Vagina (tissue), 2 donors: ENCODE results near the gene CCNK. TPM values are rescaled to one million over a fixed set of nuclear protein-coding genes. Genes with fewer than 3 reads are reported as not detected.

Source experiments
- DNase-seq, 2 donors: peaks; one replicate each; pipeline ENCODE4 v3.0.0-alpha.2; 2017; ENCODE audit errors: extremely low spot score in 2 of 2
- H3K27ac ChIP-seq: fragments of 200-600 bp; sonication (generic); one replicate; pipeline ENCODE4 v1.5.1; 2019
- H3K27me3 ChIP-seq: fragments of 200-600 bp; sonication (generic); one replicate; pipeline ENCODE4 v1.5.1; 2019
- H3K36me3 ChIP-seq, 2 donors: fragments of 200-600 bp; sonication (generic); one replicate each; pipeline ENCODE4 v1.5.1; 2017 to 2019
- H3K4me1 ChIP-seq: fragments of 200-600 bp; sonication (generic); one replicate; pipeline ENCODE4 v1.5.1; 2019
- H3K4me3 ChIP-seq, 2 donors: fragments of 200-600 bp; sonication (generic); 1 replicate in 1 of 2; 2 replicates in 1 of 2; pipeline ENCODE4 v1.5.1; 2016 to 2019
- H3K9me3 ChIP-seq: fragments of 200-600 bp; sonication (generic); one replicate; pipeline ENCODE4 v1.5.1; 2019
- CTCF ChIP-seq, 3 experiments: fragments of 450-650 bp in 2 of 3; fragments of 200-600 bp in 1 of 3; sonication (generic) in 1 of 3; IDR thresholded peaks; one replicate each; pipeline ENCODE4 v1.5.1; 2017 to 2019; ENCODE audit warnings: antibody characterized with exemption in 3 of 3, mild to moderate bottlenecking in 2 of 3, moderate library complexity in 2 of 3
- POLR2A ChIP-seq, 2 donors: fragments of 450-650 bp; IDR thresholded peaks; one replicate each; pipeline ENCODE4 v1.6.1; 2017; ENCODE audit warnings: antibody characterized with exemption in 2 of 2, mild to moderate bottlenecking in 2 of 2, moderate library complexity in 2 of 2
- POLR2AphosphoS5 ChIP-seq, 2 donors: sonication (generic); formaldehyde crosslinking; IDR thresholded peaks; one replicate each; pipeline ENCODE4 v1.9.0; 2017; ENCODE audit warnings: antibody characterized with exemption in 2 of 2, mild to moderate bottlenecking in 2 of 2, low read depth in 1 of 2; ENCODE audit not compliant: insufficient read depth in 1 of 2
- intact Hi-C: fragments of 100-400 bp; cut with DNase I; formaldehyde crosslinking; loops from one replicate; pipeline ENCODE4 v1.15.1; 2023
- total RNA-seq: library from RNA; depleted of rRNA; stranded (reverse); fragments of >200 nt; gene quantifications from one replicate; pipeline ENCODE4 v1.2.3, GENCODE V29; 2016

Gene CCNK
- total RNA-seq, 1 donor from 2014 or later: 27.5 TPM

GRCh38 chr14:99479906-99480869 lies 1.0 kb upstream of the CCNK start, which contains the start of gene SETD3:
Gene SETD3, minus strand, starts transcription at chr14:99480859. Its CDS starts 15,054 bp downstream, at chr14:99465805.
- Histone ChIP-seq H3K27me3 (no peaks in the 10 kb centered on the region), H3K36me3 (no peaks in the 10 kb centered on the region), H3K27ac (peak within 1 kb of the TSS; percentile 82), H3K9me3 (no peaks in the 10 kb centered on the region), H3K4me1 (peaks cover 55% of the 10 kb centered on the region), H3K4me3 (peak within 1 kb of the TSS; percentile 72 to 97)
- no peak for DNase-seq
- intact Hi-C loops: no loop called here
- TF ChIP-seq POLR2AphosphoS5 (IDR thresholded peaks at IDR 0.05; ENCODE audit: insufficient read depth in 1 of 2, low read depth in 1 of 2): peak in 1 of 2 donors; percentile 35
- no peak for TF ChIP-seq CTCF (IDR thresholded peaks at IDR 0.05)
- TF ChIP-seq POLR2A (IDR thresholded peaks at IDR 0.05): peak in 1 of 2 donors; percentile 49

GRCh38 chr14:99481745-99482099 lies 513 bp downstream of the CCNK start:
- Histone ChIP-seq H3K4me3 (peak overlapping the region; percentile 72 to 97), H3K36me3 (no peaks in the 10 kb centered on the region), H3K27ac (peak overlapping the region; percentile 77), H3K9me3 (no peaks in the 10 kb centered on the region), H3K4me1 (peaks cover 50% of the 10 kb centered on the region), H3K27me3 (no peaks in the 10 kb centered on the region)
- TF ChIP-seq CTCF (IDR thresholded peaks at IDR 0.05) (no peak), POLR2A (IDR thresholded peaks at IDR 0.05) (no peak), POLR2AphosphoS5 (IDR thresholded peaks at IDR 0.05; ENCODE audit: insufficient read depth in 1 of 2, low read depth in 1 of 2) (no peak)
- intact Hi-C loops: no loop called here
- DNase-seq: no peak

- Histone ChIP-seq H3K9me3 (no peaks in the 10 kb centered on the region), H3K27ac (no peak overlapping the region), H3K36me3 (no peaks in the 10 kb centered on the region), H3K4me3 (no peak overlapping the region), H3K4me1 (peaks cover 38% of the 10 kb centered on the region), H3K27me3 (no peaks in the 10 kb centered on the region)
- TF ChIP-seq POLR2A (IDR thresholded peaks at IDR 0.05): no peak
- TF ChIP-seq CTCF (IDR thresholded peaks at IDR 0.05): no peak
- no peak for TF ChIP-seq POLR2AphosphoS5 (IDR thresholded peaks at IDR 0.05; ENCODE audit: insufficient read depth in 1 of 2, low read depth in 1 of 2)
- intact Hi-C loops: no loop called here
- DNase-seq: no peak
These were observed 2.9 kb downstream of the CCNK start for GRCh38 chr14:99484106-99484505.

- intact Hi-C loops: no loop called here
These were observed 16.1 kb downstream of the CCNK start for GRCh38 chr14:99497341-99497740.

More at GRCh38 chr14:99497341-99497740, 16.1 kb downstream of the CCNK start:
- Histone ChIP-seq H3K9me3 (no peaks in the 10 kb centered on the region), H3K36me3 (peaks cover 0 to 79% of the 10 kb centered on the region in 2 donors), H3K4me1 (no peaks in the 10 kb centered on the region), H3K27ac (no peak overlapping the region), H3K4me3 (no peak overlapping the region), H3K27me3 (no peaks in the 10 kb centered on the region)
- TF ChIP-seq CTCF (IDR thresholded peaks at IDR 0.05): no peak
- no peak for TF ChIP-seq POLR2AphosphoS5 (IDR thresholded peaks at IDR 0.05; ENCODE audit: insufficient read depth in 1 of 2, low read depth in 1 of 2)
- no peak for TF ChIP-seq POLR2A (IDR thresholded peaks at IDR 0.05)
- DNase-seq: no peak
